Naive thymus-derived CD8-positive, alpha-beta T cell (primary cell): ENCODE data around the gene C1QTNF4. TPM values are rescaled to one million over a fixed set of nuclear protein-coding genes. Genes with fewer than 3 reads are reported as not detected.

Experiments
- ATAC-seq, 2 donors: fragments of 150-1000 bp; cut with Tn5 transposase in 1 of 2; sonication (Bioruptor Pico), chemical (Tn5 transposase) in 1 of 2; 1 replicate in 1 of 2; 2 replicates in 1 of 2; pipeline ENCODE4 v1.10.0; 2021; ENCODE audit warnings: mild to moderate bottlenecking in 2 of 2, moderate library complexity in 2 of 2
- POLR2A ChIA-PET: fragments of 350-600 bp; sonication (Branson Sonifier 250); formaldehyde crosslinking; loops from one replicate; lab custom pipeline; 2021; ENCODE audit warnings: antibody characterized with exemption; lab: Charles Lee
- DNase-seq, 10 donors: peaks; one replicate each; pipeline versions ENCODE4 v3.0.0 to v3.0.0-alpha.2; 2020 to 2022
- H3K27ac Mint-ChIP-seq, 10 donors: one replicate each; pipeline ENCODE4 v1.8.0; 2020 to 2022; ENCODE audit warnings: mild to moderate bottlenecking in 10 of 10, mixed read lengths in 10 of 10, moderate library complexity in 4 of 10, inconsistent platforms in 1 of 10
- H3K27me3 Mint-ChIP-seq, 5 donors: one replicate each; pipeline ENCODE4 v1.8.0; 2021 to 2022; ENCODE audit warnings: mixed read lengths in 5 of 5
- H3K36me3 Mint-ChIP-seq, 3 donors: one replicate each; pipeline ENCODE4 v1.8.0; 2020 to 2022; ENCODE audit warnings: mixed read lengths in 3 of 3, mild to moderate bottlenecking in 2 of 3, inconsistent platforms in 1 of 3
- H3K4me1 Mint-ChIP-seq, 4 donors: one replicate each; pipeline ENCODE4 v1.8.0; 2021 to 2022; ENCODE audit warnings: mixed read lengths in 4 of 4
- H3K4me3 Mint-ChIP-seq, 10 donors: one replicate each; pipeline ENCODE4 v1.8.0; 2020 to 2022; ENCODE audit warnings: mild to moderate bottlenecking in 10 of 10, mixed read lengths in 10 of 10, moderate library complexity in 6 of 10, inconsistent platforms in 1 of 10
- H3K9me3 Mint-ChIP-seq, 9 donors: one replicate each; pipeline ENCODE4 v1.8.0; 2020 to 2022; ENCODE audit warnings: mixed read lengths in 9 of 9, mild to moderate bottlenecking in 3 of 9, inconsistent platforms in 1 of 9, moderate library complexity in 1 of 9
- polyA plus RNA-seq, 3 donors: library from polyadenylated mRNA; unstranded; fragments of 300-500 nt; fragmentation: Illumina TruSeq; gene quantifications; one replicate each; pipeline ENCODE4 v1.2.3, GENCODE V29; 2021
- total RNA-seq, 8 experiments: library from RNA in 2 of 8; stranded (reverse) in 2 of 8; gene quantifications; one replicate each; pipeline ENCODE4 v1.2.3 and lab custom pipeline; 2021 to 2026

Gene C1QTNF4
- total and polyA plus RNA-seq, 5 experiments from 2014 or later, result 0.22 to 1.2 (median 0.91) TPM; not detected in 2

DNA sequence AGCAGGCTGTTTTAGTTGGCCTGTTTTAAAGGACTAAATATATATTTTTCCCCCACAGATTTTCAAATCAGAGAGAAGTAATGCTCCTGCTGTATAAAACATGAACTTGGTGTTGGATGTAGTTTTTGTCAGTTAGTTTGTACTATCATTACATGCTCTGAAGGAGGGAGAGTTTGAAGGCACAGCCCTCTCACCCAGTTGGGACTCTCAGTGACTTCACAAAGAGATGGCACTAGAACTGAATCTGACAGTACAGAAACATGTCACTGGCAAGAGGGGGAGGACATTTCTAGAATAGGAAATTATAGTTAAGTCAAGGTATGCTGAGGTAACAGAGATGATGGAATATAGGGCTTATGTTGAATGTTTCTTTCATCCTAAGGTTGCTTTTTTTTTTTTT lies 21.0 kb upstream of the C1QTNF4 start:
- POLR2A ChIA-PET, result interaction anchor here (0.6 kb wide), 1 partner anchor 69 kb away, joined by 6 read pairs; no protein-coding TSS in a partner anchor
- H3K27me3 Mint-ChIP-seq, result no peaks in the 10 kb centered on the region
- H3K27ac Mint-ChIP-seq, result peak overlapping the region in 2 of 10 donors; percentile 25 to 29
- H3K4me1 Mint-ChIP-seq, result peaks cover 0 to 12% (median 0%) of the 10 kb centered on the region in 4 donors
- H3K4me3 Mint-ChIP-seq, result no peak overlapping the region
- H3K9me3 Mint-ChIP-seq, result no peaks in the 10 kb centered on the region
- DNase-seq (no peak), ATAC-seq (no peak)
- peaks cover 0 to 41% (median 0%) of the 10 kb centered on the region in 3 donors for H3K36me3 Mint-ChIP-seq

DNA sequence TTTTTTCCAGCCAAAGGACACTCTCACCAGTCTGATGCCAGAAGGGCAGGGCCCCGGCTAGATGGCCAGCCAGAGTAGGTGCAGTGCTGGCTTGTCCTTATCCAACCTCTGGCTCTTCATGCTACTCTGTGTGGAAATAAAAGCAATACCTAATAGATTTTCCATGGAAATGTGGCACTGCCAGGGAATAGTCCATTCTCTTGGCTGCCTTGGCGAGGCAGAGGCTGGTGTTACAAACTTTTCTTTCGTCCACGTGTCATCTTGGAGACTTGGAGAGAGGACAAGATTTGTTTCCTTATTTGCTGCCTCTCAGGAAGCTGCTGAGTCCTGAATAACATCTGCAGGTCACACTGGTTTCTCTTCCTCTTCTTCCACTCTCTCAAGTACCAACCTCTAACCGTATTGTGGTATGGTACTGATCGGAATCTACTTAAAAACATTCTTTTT lies 17.2 kb upstream of the C1QTNF4 start:
- Mint-ChIP-seq H3K27ac (peak overlapping the region in 2 of 10 donors; percentile 3 to 13), H3K4me1 (peaks cover 0 to 12% (median 0%) of the 10 kb centered on the region in 4 donors)
- no peak for ATAC-seq

DNA sequence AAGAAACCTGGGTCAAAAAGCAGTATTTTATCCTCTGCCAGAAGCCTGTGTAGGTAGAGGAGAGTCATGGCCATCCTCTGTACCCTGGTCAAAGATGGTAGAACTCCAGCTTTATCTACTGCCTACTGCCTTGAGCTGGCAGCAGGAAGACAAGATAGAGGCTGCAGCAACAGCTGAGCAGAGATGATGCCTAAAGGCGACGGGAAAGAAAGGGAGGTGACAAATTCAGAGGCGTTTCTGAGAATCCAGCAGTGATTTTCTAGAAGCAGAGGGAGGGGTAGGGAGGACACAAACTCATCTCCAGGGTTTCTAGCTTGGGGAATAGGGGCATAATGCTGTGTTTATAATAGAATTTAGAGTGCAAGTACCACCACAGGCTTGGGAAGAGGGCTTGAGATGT lies 15.5 kb upstream of the C1QTNF4 start:
- no peak for DNase-seq
- H3K27ac Mint-ChIP-seq, result peak overlapping the region in 4 of 10 donors; percentile 38 to 83 (median 46)
- H3K36me3 Mint-ChIP-seq, result peaks cover 0 to 24% (median 0%) of the 10 kb centered on the region in 3 donors
- POLR2A ChIA-PET, result no interaction called here
- no peaks in the 10 kb centered on the region for H3K27me3 Mint-ChIP-seq
- peaks cover 0 to 7% (median 0%) of the 10 kb centered on the region in 4 donors for H3K4me1 Mint-ChIP-seq
- H3K4me3 Mint-ChIP-seq, result no peak overlapping the region
- ATAC-seq, result no peak
- H3K9me3 Mint-ChIP-seq, result no peaks in the 10 kb centered on the region

More for the DNA sequence above, 17.2 kb upstream of the C1QTNF4 start:
- Mint-ChIP-seq H3K4me3 (no peak overlapping the region), H3K36me3 (peaks cover 0 to 19% (median 0%) of the 10 kb centered on the region in 3 donors), H3K9me3 (no peaks in the 10 kb centered on the region), H3K27me3 (no peaks in the 10 kb centered on the region)
- POLR2A ChIA-PET, result no interaction called here
- DNase-seq, result no peak

DNA sequence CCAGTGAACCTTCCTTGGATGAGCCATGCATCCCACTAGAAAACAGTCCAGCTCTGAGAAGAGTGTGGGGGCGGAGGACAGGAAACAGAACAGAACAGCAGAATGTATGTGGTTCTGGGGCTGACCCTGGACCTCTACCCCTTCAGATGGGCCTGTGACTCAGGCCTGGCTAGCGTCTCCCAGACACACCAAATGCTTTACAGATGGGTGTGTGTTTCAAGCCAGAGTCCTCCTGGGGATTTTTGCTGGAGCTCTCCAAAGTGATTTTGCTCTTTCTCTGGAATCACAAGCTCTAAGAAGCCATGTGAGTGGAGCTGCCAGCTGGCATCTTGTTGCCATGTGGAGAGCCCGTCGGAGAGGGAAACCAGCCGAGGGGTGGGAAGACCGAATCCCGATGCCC lies 13.2 kb upstream of the C1QTNF4 start:
- POLR2A ChIA-PET, result no interaction called here

DNA sequence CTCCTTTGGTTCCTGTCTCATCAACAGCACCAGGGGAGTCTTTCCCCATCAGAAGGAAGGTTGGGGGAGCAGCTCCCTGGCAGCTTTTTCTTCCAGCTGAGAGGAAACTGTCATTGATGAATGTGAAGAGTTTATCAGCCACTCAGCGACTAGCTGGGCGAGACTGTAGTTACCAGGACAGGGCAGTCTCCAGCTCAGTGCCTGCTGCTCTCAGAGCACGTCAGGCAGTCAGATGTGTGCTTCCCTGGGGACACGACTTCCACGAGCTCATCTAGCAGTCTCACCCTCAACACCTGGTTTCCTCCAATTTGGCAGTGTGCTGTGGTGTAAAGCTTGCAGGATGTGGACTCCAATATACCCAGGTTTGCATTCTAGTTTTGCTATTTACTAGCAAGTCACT lies 12.5 kb upstream of the C1QTNF4 start:
- H3K36me3 Mint-ChIP-seq, result peaks cover 0 to 23% (median 0%) of the 10 kb centered on the region in 3 donors
- H3K4me1 Mint-ChIP-seq, result peaks cover 0 to 6% (median under 1%) of the 10 kb centered on the region in 4 donors
- ATAC-seq, result no peak
- no peak for DNase-seq
- H3K27me3 Mint-ChIP-seq, result no peaks in the 10 kb centered on the region
- no peaks in the 10 kb centered on the region for H3K9me3 Mint-ChIP-seq
- H3K4me3 Mint-ChIP-seq, result no peak overlapping the region
- no peak overlapping the region for H3K27ac Mint-ChIP-seq
- POLR2A ChIA-PET, result no interaction called here

More for the DNA sequence above, 13.2 kb upstream of the C1QTNF4 start:
- Mint-ChIP-seq H3K9me3 (no peaks in the 10 kb centered on the region), H3K36me3 (peaks cover 0 to 24% (median 0%) of the 10 kb centered on the region in 3 donors), H3K27me3 (no peaks in the 10 kb centered on the region), H3K27ac (no peak overlapping the region), H3K4me3 (no peak overlapping the region), H3K4me1 (peaks cover 0 to 7% (median under 1%) of the 10 kb centered on the region in 4 donors)
- no peak for ATAC-seq
- no peak for DNase-seq

DNA sequence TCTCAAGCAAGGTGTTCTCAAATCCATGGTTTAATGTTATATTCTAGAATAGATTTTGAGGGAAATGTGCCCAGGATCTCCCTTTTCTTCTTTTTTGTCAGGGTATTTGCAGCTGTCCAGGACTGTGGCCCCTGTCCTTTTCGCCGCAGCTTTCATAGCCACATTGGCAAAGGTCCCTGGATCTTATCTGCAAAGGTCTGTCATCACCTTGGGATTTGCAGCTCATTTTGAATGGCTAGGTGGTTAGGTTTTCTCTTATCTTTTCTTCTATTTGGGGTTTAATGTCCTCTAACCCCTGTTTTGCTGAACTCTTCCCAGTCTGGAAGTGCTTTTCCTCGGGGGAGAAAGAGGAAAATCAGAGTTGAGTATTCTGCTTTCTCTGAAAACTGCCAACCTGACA lies 11.7 kb upstream of the C1QTNF4 start:
- Mint-ChIP-seq H3K27ac (no peak overlapping the region), H3K9me3 (no peaks in the 10 kb centered on the region), H3K27me3 (no peaks in the 10 kb centered on the region), H3K4me3 (no peak overlapping the region), H3K36me3 (peaks cover 0 to 20% (median 0%) of the 10 kb centered on the region in 3 donors), H3K4me1 (peaks cover 0 to 2% (median under 1%) of the 10 kb centered on the region in 4 donors)
- DNase-seq (no peak), ATAC-seq (no peak)
- POLR2A ChIA-PET, result interaction anchor here (0.5 kb wide), 1 partner anchor 56 kb away, joined by 5 read pairs; no protein-coding TSS in a partner anchor

DNA sequence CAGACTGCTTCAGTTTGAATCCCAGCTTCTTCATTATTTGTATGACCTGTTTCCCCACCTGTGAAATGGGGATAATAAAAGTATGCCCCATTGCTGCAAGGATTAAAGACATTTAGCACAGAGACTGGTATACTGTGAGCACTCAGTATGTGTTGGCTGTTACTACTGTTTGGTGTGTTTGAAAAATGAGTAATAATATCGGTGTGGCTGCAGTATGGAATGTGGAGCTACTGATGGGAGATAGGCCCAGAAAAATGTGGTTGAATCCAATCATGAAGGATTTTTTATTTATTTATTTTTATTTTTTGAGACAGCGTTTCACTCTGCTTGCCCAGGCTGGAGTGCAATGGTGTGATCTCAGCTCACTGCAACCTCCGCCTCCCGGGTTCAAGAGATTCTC lies 9.1 kb upstream of the C1QTNF4 start:
- no peak overlapping the region for H3K27ac Mint-ChIP-seq
- ATAC-seq (no peak), DNase-seq (no peak)
- H3K4me3 Mint-ChIP-seq, result no peak overlapping the region
- H3K4me1 Mint-ChIP-seq, result peaks cover 0 to 5% (median under 1%) of the 10 kb centered on the region in 4 donors
- H3K36me3 Mint-ChIP-seq, result peaks cover 0 to 16% (median 0%) of the 10 kb centered on the region in 3 donors
- H3K9me3 Mint-ChIP-seq, result no peaks in the 10 kb centered on the region
- POLR2A ChIA-PET, result no interaction called here
- H3K27me3 Mint-ChIP-seq, result no peaks in the 10 kb centered on the region

DNA sequence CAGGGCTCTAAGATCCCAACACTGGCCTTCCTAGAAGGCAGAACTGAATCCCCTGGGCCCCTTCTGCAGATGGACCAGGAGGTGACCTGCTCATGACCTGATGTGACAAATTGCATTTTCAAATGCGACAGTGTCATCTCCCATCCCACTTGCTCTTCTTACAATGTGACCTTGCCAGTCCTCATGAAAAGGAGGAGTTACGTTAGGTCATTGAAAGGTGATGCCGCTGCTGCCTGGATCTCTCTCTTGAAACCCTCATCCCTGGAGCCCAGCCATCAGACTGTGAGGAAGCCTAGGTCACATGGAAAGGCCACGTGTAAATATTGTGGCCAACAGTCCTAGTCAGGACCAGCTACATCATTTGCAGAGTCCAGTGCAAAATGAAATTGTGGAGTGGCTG lies 5.7 kb upstream of the C1QTNF4 start:
- peak overlapping the region in 1 of 10 donors; percentile 62 for H3K27ac Mint-ChIP-seq
- POLR2A ChIA-PET, result no interaction called here
- no peak overlapping the region for H3K4me3 Mint-ChIP-seq
- ATAC-seq, result no peak
- H3K9me3 Mint-ChIP-seq, result no peaks in the 10 kb centered on the region
- peaks cover 0 to 5% (median 2%) of the 10 kb centered on the region in 4 donors for H3K4me1 Mint-ChIP-seq
- H3K27me3 Mint-ChIP-seq, result peaks cover 2 to 10% (median 8%) of the 10 kb centered on the region in 5 donors
- DNase-seq, result no peak
- peaks cover 0 to 3% (median 0%) of the 10 kb centered on the region in 3 donors for H3K36me3 Mint-ChIP-seq

DNA sequence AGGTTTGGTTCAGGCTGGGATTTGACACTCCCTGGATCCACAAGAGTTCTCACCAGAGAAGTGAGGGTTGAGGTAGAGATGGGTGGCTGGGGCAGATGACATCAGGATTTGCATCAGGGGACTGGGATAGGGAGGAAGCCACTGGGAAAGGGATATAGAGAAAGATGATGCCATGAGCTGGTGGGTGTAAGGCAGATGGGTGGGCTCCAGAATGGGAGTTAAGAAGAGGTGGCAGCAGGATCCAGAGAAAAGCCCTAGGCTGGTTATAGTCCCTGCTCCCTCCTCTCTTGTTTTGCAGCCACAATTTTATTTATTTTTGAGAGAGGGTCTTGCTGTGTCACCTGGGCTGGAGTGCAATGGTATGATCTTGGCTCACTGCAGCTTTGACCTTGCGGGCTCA lies 1.8 kb upstream of the C1QTNF4 start:
- POLR2A ChIA-PET, result interaction anchor here (1.2 kb wide), 1 partner anchor 16 kb away, joined by 3 read pairs; no protein-coding TSS in a partner anchor

DNA sequence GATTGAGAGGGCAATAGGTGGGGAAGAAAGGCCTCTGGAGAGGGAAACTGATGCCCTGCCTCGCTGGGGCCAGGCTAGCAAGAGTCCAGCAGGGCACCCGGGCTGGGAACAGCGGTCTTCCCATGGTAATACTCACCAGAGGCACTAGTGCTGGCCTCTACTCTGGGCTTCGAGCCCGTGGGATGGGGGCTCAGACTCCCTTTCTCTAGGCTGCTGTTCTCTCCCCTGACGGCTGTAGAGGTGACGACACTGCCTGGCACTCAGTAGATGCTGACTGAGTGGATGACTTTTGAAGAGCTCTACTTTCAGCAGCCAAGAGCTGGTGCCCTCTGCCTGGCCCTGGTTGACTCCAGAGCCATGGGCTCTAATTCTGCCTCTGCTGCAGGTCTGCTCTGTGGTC lies 818 bp upstream of the C1QTNF4 start:
- ATAC-seq (peak in 1 of 2 donors; percentile 38), DNase-seq (no peak)
- H3K9me3 Mint-ChIP-seq, result no peaks in the 10 kb centered on the region
- no peak overlapping the region for H3K27ac Mint-ChIP-seq
- H3K27me3 Mint-ChIP-seq, result peaks cover 13 to 45% (median 31%) of the 10 kb centered on the region in 5 donors
- H3K4me3 Mint-ChIP-seq, result no peak overlapping the region
- POLR2A ChIA-PET, result interaction anchor here (1.2 kb wide), 1 partner anchor 15 kb away, joined by 3 read pairs; no protein-coding TSS in a partner anchor
- peaks cover 9 to 25% (median 13%) of the 10 kb centered on the region in 4 donors for H3K4me1 Mint-ChIP-seq
- peaks cover 0 to 5% (median 0%) of the 10 kb centered on the region in 3 donors for H3K36me3 Mint-ChIP-seq

More for the DNA sequence above, 1.8 kb upstream of the C1QTNF4 start:
- Mint-ChIP-seq H3K27me3 (peaks cover 13 to 45% (median 31%) of the 10 kb centered on the region in 5 donors), H3K36me3 (peaks cover 0 to 5% (median 0%) of the 10 kb centered on the region in 3 donors), H3K4me1 (peaks cover 9 to 25% (median 13%) of the 10 kb centered on the region in 4 donors), H3K4me3 (no peak overlapping the region), H3K27ac (no peak overlapping the region), H3K9me3 (no peaks in the 10 kb centered on the region)
- ATAC-seq (no peak), DNase-seq (no peak)

DNA sequence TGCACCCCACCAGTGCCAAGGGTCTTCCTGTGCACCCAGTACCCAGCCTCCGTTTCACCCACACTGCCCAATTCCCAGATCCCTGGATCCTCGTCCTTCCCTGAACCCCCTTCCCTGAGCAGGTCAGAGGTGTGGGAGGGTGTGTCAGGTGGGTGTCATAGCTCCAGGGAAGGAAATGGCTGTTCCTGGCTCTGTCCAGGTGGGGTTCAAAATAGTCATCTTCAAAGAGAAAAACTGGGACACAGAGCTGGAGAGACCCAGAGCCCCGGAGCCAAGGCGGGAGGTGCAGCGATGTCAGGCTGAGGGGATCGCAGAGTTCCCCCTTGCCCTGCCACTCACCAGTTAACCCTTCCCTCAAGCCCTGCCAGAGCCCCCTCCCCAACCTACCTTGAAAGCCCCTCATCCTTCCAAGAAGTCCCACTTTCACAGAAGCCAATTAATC lies 698 bp downstream of the C1QTNF4 start:
- ATAC-seq (no peak), DNase-seq (no peak)
- POLR2A ChIA-PET, result no interaction called here
- peaks cover 0 to 2% (median 0%) of the 10 kb centered on the region in 3 donors for H3K36me3 Mint-ChIP-seq
- H3K4me1 Mint-ChIP-seq, result peaks cover 4 to 25% (median 13%) of the 10 kb centered on the region in 4 donors
- no peaks in the 10 kb centered on the region for H3K9me3 Mint-ChIP-seq
- no peak overlapping the region for H3K27ac Mint-ChIP-seq
- H3K27me3 Mint-ChIP-seq, result peaks cover 13 to 45% (median 31%) of the 10 kb centered on the region in 5 donors
- peak overlapping the region in 4 of 10 donors; percentile 7 to 45 (median 30) for H3K4me3 Mint-ChIP-seq

DNA sequence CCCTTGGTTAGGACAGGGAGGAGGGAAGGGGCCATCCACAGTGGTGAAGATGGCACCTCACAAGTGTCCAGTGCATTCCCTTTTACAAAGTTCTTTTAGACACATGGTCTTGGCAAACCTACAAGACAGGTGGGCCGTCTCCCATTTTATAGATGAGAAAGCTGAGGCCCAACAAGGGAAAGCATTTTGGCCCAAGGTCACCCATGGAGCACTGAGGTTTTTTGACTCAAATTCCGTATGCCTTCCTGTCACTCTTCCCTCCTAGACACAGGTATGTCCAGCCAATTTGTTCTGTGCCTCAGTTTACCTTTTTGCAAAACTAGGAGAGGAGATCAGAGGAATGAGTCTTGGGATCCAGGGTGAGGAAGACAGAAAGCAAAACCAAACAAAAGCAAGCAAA lies 1.2 kb downstream of the C1QTNF4 start:
- peak overlapping the region in 2 of 10 donors; percentile 7 to 29 for H3K4me3 Mint-ChIP-seq
- POLR2A ChIA-PET, result no interaction called here
- peaks cover 4 to 25% (median 13%) of the 10 kb centered on the region in 4 donors for H3K4me1 Mint-ChIP-seq
- H3K9me3 Mint-ChIP-seq, result no peaks in the 10 kb centered on the region
- no peak overlapping the region for H3K27ac Mint-ChIP-seq
- H3K36me3 Mint-ChIP-seq, result peaks cover 0 to 2% (median 0%) of the 10 kb centered on the region in 3 donors
- no peak for ATAC-seq
- no peak for DNase-seq
- H3K27me3 Mint-ChIP-seq, result peaks cover 13 to 45% (median 31%) of the 10 kb centered on the region in 5 donors

DNA sequence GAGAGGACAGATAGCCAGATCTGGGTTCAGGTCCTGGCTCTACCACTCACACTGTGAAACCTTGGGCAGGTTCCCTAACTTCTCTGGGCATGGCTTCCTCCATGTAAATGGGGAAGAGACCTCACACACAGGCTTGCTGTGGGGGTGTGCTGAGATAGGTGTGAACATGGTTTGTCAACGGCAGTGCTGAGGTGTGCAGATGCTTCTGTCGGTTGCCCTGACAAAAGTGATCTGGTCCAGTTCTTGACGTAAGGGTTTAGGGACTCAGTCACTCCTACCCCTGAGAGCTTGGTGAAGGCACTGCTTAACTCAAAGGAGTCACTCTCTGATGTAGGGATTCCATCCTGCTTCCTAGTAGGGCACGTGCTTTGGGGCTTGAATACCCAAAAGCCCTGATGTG lies 2.0 kb downstream of the C1QTNF4 start:
- Mint-ChIP-seq H3K27me3 (peaks cover 13 to 45% (median 31%) of the 10 kb centered on the region in 5 donors), H3K4me1 (peaks cover 4 to 25% (median 13%) of the 10 kb centered on the region in 4 donors), H3K27ac (no peak overlapping the region), H3K4me3 (no peak overlapping the region), H3K36me3 (peaks cover 0 to 2% (median 0%) of the 10 kb centered on the region in 3 donors), H3K9me3 (no peaks in the 10 kb centered on the region)
- POLR2A ChIA-PET, result no interaction called here
- ATAC-seq, result no peak
- DNase-seq, result no peak
